NB4 (cell line): ENCODE results near the gene PRKD3.

Experiments
- CTCF ChIP-seq: IDR thresholded peaks from one replicate; pipeline ENCODE4 v1.5.1; 2012; ENCODE audit warnings: low read depth, low read length
- MAX ChIP-seq: IDR thresholded peaks from 2 replicates; pipeline ENCODE4 v1.6.1; 2011; ENCODE audit warnings: low read depth, low read length
- MYC ChIP-seq: IDR thresholded peaks from 2 replicates; pipeline ENCODE4 v1.6.1; 2011; ENCODE audit warnings: low read depth, low read length

GRCh38 chr2:37356299-37356698 lies 31.7 kb upstream of the PRKD3 start:
- TF ChIP-seq MYC (no peak), CTCF (no peak), MAX (no peak)
